ENCODE data around the gene OBSL1. TPM values are rescaled to one million over a fixed set of nuclear protein-coding genes. Genes with fewer than 3 reads are reported as not detected.

The OBSL1 gene
- total and polyA plus RNA-seq, 4 donors = 53.3 to 178 (median 146) TPM

GRCh38 chr2:219543596-219544358 lies 27.6 kb downstream of the OBSL1 start, which contains the start of the genes CHPF and TMEM198:
Gene CHPF (minus strand): TSS chr2:219543809. CDS start chr2:219543538, 271 bp downstream.
Gene TMEM198 (plus strand): TSS chr2:219544028. CDS start chr2:219544728, 700 bp downstream.
- DNase-seq (ENCODE audit: low read depth in 4 of 6, low spot score in 6 of 6) = peak; percentile 90 to 100 (median 97)
- H3K4me1 ChIP-seq (ENCODE audit: control insufficient read depth, insufficient read depth, low read length) = peaks cover 52% of the 10 kb centered on the region
- H3K9me3 ChIP-seq (ENCODE audit: control insufficient read depth, insufficient read depth, low read length) = no peaks in the 10 kb centered on the region
- H3K27me3 ChIP-seq (ENCODE audit: control insufficient read depth, insufficient read depth, low read length) = no peaks in the 10 kb centered on the region
- WGBS (ENCODE audit: insufficient coverage) = 0% methylated on average over 73 of the region's 75 CpGs
- peak within 1 kb of the TSS; percentile 91 for H3K27ac ChIP-seq (ENCODE audit: low read depth, low read length)
- H3K4me3 ChIP-seq (ENCODE audit: low read depth, low read length) = peak within 1 kb of the TSS; percentile 75
- H3K36me3 ChIP-seq (ENCODE audit: control insufficient read depth, insufficient read depth, low read length) = peaks cover 59% of the 10 kb centered on the region

GRCh38 chr2:219542931-219543595 lies 28.3 kb downstream of the OBSL1 start:
- peak overlapping the region; percentile 91 for H3K27ac ChIP-seq (ENCODE audit: low read depth, low read length)
- peak in 1 of 6 donors; percentile 34 for DNase-seq (ENCODE audit: low read depth in 4 of 6, low spot score in 6 of 6)
- under 1% methylated on average over 66 of the region's 66 CpGs for WGBS (ENCODE audit: insufficient coverage)
- H3K27me3 ChIP-seq (ENCODE audit: control insufficient read depth, insufficient read depth, low read length) = no peaks in the 10 kb centered on the region
- peaks cover 59% of the 10 kb centered on the region for H3K36me3 ChIP-seq (ENCODE audit: control insufficient read depth, insufficient read depth, low read length)
- peaks cover 59% of the 10 kb centered on the region for H3K4me1 ChIP-seq (ENCODE audit: control insufficient read depth, insufficient read depth, low read length)
- no peaks in the 10 kb centered on the region for H3K9me3 ChIP-seq (ENCODE audit: control insufficient read depth, insufficient read depth, low read length)
- H3K4me3 ChIP-seq (ENCODE audit: low read depth, low read length) = peak overlapping the region; percentile 75

- peaks cover 72% of the 10 kb centered on the region for H3K4me1 ChIP-seq (ENCODE audit: control insufficient read depth, insufficient read depth, low read length)
- 7% methylated on average over 48 of the region's 48 CpGs for WGBS (ENCODE audit: insufficient coverage)
- H3K4me3 ChIP-seq (ENCODE audit: low read depth, low read length) = peak overlapping the region; percentile 75
- peaks cover 61% of the 10 kb centered on the region for H3K36me3 ChIP-seq (ENCODE audit: control insufficient read depth, insufficient read depth, low read length)
- H3K27ac ChIP-seq (ENCODE audit: low read depth, low read length) = no peak overlapping the region
- no peaks in the 10 kb centered on the region for H3K27me3 ChIP-seq (ENCODE audit: control insufficient read depth, insufficient read depth, low read length)
- peak in 3 of 6 donors; percentile 51 to 91 (median 79) for DNase-seq (ENCODE audit: low read depth in 4 of 6, low spot score in 6 of 6)
- no peaks in the 10 kb centered on the region for H3K9me3 ChIP-seq (ENCODE audit: control insufficient read depth, insufficient read depth, low read length)
These were observed 29.6 kb downstream of the OBSL1 start for GRCh38 chr2:219541611-219542180.

GRCh38 chr2:219540784-219541504 lies 30.4 kb downstream of the OBSL1 start:
- 89% methylated on average over 8 of the region's 12 CpGs for WGBS (ENCODE audit: insufficient coverage)

GRCh38 chr2:219539926-219540678 lies 31.2 kb downstream of the OBSL1 start:
- Histone ChIP-seq H3K27me3 (ENCODE audit: control insufficient read depth, insufficient read depth, low read length) (no peaks in the 10 kb centered on the region), H3K36me3 (ENCODE audit: control insufficient read depth, insufficient read depth, low read length) (peaks cover 57% of the 10 kb centered on the region), H3K27ac (ENCODE audit: low read depth, low read length) (peak overlapping the region; percentile 93), H3K9me3 (ENCODE audit: control insufficient read depth, insufficient read depth, low read length) (no peaks in the 10 kb centered on the region), H3K4me3 (ENCODE audit: low read depth, low read length) (no peak overlapping the region), H3K4me1 (ENCODE audit: control insufficient read depth, insufficient read depth, low read length) (peaks cover 69% of the 10 kb centered on the region)
- DNase-seq (ENCODE audit: low read depth in 4 of 6, low spot score in 6 of 6) = no peak
- 88% methylated on average over 46 of the region's 46 CpGs for WGBS (ENCODE audit: insufficient coverage)

More at GRCh38 chr2:219540784-219541504, 30.4 kb downstream of the OBSL1 start:
- Histone ChIP-seq H3K4me3 (ENCODE audit: low read depth, low read length) (no peak overlapping the region), H3K9me3 (ENCODE audit: control insufficient read depth, insufficient read depth, low read length) (no peaks in the 10 kb centered on the region), H3K36me3 (ENCODE audit: control insufficient read depth, insufficient read depth, low read length) (peaks cover 63% of the 10 kb centered on the region), H3K4me1 (ENCODE audit: control insufficient read depth, insufficient read depth, low read length) (peaks cover 76% of the 10 kb centered on the region), H3K27ac (ENCODE audit: low read depth, low read length) (no peak overlapping the region), H3K27me3 (ENCODE audit: control insufficient read depth, insufficient read depth, low read length) (no peaks in the 10 kb centered on the region)
- no peak for DNase-seq (ENCODE audit: low read depth in 4 of 6, low spot score in 6 of 6)

- H3K36me3 ChIP-seq (ENCODE audit: control insufficient read depth, insufficient read depth, low read length) = peaks cover 61% of the 10 kb centered on the region
- peaks cover 66% of the 10 kb centered on the region for H3K4me1 ChIP-seq (ENCODE audit: control insufficient read depth, insufficient read depth, low read length)
- H3K9me3 ChIP-seq (ENCODE audit: control insufficient read depth, insufficient read depth, low read length) = no peaks in the 10 kb centered on the region
- WGBS (ENCODE audit: insufficient coverage) = 74% methylated on average over 32 of the region's 32 CpGs
- H3K27me3 ChIP-seq (ENCODE audit: control insufficient read depth, insufficient read depth, low read length) = no peaks in the 10 kb centered on the region
- H3K27ac ChIP-seq (ENCODE audit: low read depth, low read length) = peak overlapping the region; percentile 93
- no peak overlapping the region for H3K4me3 ChIP-seq (ENCODE audit: low read depth, low read length)
- DNase-seq (ENCODE audit: low read depth in 4 of 6, low spot score in 6 of 6) = no peak
These were observed 32.2 kb downstream of the OBSL1 start for GRCh38 chr2:219538956-219539788.

GRCh38 chr2:219538504-219538951 lies 32.8 kb downstream of the OBSL1 start:
- DNase-seq (ENCODE audit: low read depth in 4 of 6, low spot score in 6 of 6) = peak in 2 of 6 donors; percentile 66 to 87
- Histone ChIP-seq H3K27ac (ENCODE audit: low read depth, low read length) (peak overlapping the region; percentile 93), H3K9me3 (ENCODE audit: control insufficient read depth, insufficient read depth, low read length) (no peaks in the 10 kb centered on the region), H3K36me3 (ENCODE audit: control insufficient read depth, insufficient read depth, low read length) (peaks cover 64% of the 10 kb centered on the region), H3K4me3 (ENCODE audit: low read depth, low read length) (no peak overlapping the region), H3K4me1 (ENCODE audit: control insufficient read depth, insufficient read depth, low read length) (peaks cover 64% of the 10 kb centered on the region), H3K27me3 (ENCODE audit: control insufficient read depth, insufficient read depth, low read length) (no peaks in the 10 kb centered on the region)
- 14% methylated on average over 3 of the region's 6 CpGs for WGBS (ENCODE audit: insufficient coverage)
